Lung microvascular endothelial cell (primary cell): ENCODE measurements around the gene DACH1. TPM values are rescaled to one million over a fixed set of nuclear protein-coding genes. Genes with fewer than 3 reads are reported as not detected.
"Not testable (repeated sequence)": the region's sequence is repeated elsewhere in the genome, so short reads cannot be mapped to it uniquely, and the experiment has no call there.

Experiments
- DNase-seq, 2 donors: peaks; one replicate each; pipeline versions ENCODE4 v3.0.0 to v3.0.0-alpha.2; 2010; ENCODE audit warnings: low read depth in 2 of 2
- total RNA-seq: library from RNA; depleted of rRNA; stranded (reverse); fragments of >200 nt; gene quantifications from 2 replicates; pipeline ENCODE4 v1.2.1, GENCODE V29; 2014

Gene DACH1
- total RNA-seq, 1 donor from 2014 or later: 0.20 TPM

DNA sequence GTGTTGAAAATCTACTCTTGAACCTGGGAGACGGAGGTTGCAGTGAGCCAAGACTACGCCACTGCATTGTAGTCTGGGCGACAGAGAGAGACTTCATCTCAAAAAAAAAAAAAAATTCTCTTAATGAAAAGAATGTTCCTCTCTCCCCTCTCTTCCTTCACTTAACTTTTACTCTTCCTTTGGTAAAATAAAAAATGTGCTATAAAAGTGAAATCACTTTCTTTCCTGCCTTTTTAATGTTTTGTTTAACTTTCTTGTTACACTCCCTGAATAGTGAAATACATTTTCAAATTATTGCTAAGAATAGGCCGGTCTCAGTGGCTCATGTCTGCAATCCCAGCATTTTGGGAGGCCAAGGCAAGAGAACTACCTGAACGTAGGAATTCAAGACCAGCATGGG is 86.5 kb downstream of the DACH1 start:
- DNase-seq: no peak

DNA sequence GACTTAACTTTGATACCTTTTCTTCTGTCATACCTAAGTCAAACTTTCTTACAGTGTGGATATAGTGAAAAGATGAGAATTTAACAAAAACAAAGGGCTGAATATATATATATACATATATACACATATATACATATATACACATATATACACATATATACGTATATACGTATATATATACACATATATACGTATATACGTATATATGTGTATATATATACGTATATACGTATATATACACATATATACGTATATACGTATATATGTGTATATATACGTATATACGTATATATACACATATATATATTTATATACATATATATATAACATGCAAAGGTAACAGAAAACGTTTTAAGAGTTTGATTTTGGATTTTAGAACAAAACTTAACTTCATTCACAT is 88.0 kb downstream of the DACH1 start:
- DNase-seq: not testable (repeated sequence)

DNA sequence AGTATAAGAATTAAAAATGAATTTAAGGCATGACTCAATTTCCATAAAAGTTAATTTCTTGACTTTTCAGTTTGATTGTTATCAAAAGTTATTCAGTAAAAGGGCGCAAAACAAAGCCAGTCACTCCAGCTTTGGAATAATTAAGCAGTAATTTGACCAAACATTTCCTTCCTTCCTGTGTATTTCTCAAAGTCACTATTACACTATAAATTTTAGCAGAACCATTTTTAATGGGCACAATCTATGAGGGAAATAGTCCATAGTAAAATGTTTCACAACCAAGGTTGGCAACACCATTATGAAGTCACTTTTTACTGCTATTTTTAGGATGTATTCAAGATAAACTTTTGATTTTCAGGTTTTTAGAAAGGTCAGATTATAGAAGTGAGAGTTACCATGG is 91.0 kb downstream of the DACH1 start:
- no peak for DNase-seq

DNA sequence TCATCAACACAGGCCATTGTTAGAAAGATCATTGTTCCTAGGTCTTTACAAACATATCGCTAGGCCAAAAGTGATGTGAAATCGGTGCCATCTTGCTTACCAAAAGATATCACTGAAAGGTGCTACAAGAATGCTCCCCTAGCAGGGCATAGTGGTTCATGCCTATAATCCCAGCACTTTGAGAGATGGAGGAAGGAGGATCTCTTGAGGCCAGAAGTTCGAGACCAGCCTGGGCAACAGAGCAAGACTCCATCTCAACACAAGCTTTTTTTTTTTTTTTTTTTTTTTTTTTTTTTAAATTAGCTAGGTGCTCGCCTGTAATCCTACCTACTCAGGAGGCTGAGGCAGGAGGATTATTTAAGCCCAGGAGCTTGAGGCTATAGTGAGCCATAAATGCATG is 92.1 kb downstream of the DACH1 start:
- DNase-seq: no peak

DNA sequence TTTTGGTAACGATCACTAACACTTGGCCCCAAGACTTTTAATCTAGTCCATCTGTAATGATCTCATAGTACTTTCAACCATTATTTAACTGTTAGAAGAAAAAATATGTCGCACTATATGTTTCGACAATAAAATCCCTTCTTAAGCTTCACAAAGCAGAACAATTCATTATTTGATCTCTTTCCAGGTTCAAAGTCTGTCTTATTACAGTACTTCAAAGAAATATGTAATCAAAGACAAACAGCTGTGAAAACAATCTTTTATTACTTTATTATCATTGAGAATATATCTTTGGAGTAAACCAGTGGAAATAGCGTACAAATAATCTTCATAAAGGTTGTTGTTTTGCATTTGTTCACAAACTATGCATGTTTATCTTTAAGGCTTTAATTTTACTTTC is 93.5 kb downstream of the DACH1 start:
- DNase-seq: no peak

DNA sequence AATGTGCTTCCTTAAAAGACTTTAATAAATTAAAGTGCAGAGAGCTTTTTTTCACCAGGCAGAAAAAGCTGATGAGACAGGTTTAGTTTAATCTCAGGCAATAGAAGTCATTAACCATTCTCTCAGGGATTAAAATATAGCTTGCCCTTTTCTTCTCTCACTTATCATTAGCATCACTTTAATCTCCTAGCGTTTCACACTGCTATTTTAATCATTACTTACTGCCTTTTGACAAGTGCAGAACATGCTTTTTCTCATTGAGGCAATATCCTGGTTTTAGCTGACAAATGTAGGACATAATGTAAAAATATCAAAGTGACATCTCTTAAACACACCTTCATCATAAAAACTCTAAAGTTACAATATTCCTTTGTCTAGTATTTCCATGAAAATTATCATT is 94.6 kb downstream of the DACH1 start:
- no peak for DNase-seq

DNA sequence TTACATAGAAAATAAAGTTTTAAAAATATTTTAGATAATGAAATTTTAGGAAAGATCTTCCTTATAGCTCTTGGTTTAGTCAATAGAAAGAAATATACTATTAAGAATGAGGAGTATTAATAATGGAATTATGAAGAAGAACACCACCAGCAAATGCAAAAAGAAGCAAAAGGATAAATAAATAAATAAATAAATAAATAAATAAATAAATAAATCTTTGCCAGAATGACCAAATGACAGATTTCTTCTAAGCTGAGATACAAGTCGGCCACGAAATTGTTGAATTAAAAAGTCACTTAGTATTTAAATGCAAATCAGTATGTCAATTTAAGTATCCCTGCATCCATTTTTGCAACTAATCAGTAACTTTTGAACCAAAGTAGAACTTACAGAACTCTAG is 95.9 kb downstream of the DACH1 start:
- no peak for DNase-seq

DNA sequence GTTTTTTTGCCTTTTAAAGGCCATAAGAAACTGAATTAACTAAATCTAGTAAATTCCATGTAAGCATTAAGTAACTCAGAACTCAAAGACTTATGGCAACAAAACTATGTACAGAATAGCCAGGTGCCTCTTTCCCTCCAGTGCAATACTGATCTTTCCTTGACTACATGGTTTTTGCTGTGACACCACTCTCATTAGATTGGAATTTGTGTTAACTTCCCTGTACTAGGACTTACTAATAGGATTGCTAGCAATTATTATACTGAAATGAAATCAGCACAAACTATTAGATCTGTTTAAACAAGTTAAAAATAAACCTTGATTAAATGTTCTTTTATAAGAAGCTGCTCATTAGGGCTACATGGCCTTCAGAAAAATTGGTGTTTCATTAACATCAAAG is 96.3 kb downstream of the DACH1 start:
- DNase-seq: no peak

DNA sequence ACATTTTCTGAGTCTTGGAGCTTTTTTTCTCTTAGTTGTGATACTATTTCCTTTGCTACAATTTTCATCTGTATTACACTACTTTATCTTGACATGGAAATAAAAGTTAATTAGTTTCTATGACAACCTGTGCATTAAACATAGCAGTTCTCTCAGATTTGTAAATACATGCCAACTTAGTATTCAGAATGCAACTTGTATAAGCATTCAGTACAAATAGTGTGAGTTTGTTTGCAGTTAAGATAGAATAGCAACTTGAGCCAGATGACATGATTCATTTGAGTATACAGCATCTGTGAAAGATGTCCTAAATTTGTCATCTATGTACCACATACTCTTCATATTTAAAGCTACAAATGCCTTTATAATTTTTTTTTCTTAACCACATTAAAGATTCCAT is 98.1 kb downstream of the DACH1 start:
- DNase-seq: no peak

DNA sequence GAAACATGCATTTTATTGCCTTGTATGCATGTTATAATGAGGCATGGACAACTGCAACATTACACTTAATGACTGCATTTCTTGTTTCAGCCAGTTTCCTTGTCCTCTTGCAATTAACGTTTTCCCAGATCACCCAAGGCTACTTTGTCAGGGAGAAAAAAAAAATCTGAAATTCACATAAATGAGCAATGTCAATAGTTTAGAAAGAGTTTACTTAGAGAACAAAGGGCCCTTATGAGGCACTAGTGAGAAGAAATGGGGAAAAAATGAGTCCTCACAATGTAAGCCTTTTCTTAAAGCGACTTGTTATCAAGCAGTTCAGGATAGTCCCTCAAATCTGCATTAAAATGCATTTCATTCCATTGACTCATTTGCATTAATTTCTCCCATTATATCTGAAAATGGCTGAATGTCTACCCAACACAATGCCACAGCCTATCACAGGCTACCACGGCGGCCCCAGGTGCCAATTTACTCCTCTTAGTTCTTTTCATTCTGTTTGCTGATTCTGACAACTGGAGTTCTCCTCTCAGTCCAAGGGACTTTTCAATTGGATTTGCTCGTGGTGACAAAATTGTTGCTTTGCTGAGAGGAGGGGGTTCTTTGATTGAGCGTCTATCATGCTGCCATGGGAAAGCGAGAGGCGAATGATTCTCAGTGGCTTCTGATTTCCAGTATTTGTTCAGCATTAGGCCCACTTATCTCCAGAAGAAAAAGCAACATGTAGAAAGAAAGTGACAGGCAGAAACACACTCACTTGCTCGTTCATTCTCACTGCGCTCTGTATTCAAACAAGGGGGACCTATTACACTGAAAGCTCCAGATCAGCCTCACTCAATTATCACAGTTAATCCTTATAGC is 107.1 kb downstream of the DACH1 start:
- DNase-seq: no peak

DNA sequence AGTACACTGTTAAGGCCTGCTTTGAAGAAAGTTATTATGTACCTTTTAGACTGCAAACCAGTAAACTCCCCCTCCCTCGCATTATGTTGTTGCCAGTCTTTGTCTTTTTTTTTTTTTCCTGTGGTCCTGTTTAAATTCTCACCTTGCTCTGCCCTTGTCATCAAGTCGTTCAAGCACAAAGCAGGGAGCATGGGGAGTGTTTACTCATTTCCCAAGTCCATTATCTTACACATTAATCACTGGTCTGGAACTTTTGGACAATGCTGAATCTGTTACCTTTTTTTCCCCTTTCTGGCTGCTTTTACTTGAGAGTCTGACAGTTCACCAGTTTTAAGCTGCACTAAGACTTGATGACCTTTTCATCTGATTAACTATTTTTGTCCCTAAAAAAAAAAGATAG is 108.2 kb downstream of the DACH1 start:
- DNase-seq: no peak

DNA sequence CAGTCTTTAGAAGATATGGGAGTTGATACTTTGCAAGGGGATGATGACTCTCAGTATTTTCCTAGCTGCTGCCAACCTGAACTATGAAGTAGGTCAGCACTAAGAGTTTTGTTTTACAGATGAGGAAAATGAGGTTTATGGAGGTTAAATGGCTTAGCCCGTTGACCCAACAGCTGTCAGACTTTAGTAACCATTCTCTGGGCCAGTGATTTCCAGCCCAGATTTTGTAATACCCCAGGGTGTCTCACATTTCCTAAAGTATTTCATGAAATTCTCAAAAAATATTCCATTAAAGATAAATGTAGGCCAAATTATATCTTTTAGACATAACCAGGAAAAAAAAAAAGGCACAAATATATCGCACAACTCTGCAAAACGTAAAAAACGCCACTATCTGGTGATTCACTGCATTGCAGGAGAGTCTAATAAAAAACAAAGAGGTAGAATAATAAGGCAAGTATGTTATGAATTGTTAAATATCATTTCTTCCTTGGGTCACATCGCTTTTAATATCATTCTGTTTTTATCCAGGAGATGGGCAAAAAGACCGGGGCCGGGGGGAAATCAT is 112.5 kb downstream of the DACH1 start:
- DNase-seq: no peak

DNA sequence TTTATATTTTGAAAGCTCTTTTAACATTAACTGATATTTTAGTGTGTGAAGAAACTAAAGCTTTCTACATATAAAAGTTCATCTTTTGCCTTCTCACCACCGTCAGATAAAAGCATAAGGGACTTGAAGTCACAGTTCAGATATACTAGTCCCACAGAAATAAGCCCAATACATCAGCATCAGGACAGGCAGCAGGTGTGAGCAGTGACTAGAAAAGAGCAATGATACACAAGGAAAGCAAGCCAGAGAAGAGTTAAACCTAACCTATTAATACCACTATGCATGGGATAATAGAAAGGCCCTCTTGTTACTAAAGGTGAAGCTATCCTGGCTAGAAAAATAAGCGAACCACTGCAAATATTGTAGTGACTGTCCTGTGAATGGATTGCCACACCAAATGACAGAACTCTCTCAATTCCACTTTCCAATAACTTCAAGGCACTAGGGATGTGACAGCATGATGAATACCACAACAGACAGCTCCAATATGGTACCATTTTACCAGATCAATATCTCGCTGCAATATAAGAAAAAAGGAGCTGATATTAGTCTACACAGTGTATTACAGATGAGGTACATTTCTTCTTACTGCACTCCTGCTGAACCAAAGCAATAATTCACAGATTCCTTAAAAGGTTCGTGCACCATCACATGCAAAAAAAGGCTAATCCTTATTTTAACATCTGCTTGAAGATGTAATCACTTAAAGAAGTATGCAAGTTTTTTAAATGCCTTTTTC is 114.1 kb downstream of the DACH1 start:
- DNase-seq: no peak

DNA sequence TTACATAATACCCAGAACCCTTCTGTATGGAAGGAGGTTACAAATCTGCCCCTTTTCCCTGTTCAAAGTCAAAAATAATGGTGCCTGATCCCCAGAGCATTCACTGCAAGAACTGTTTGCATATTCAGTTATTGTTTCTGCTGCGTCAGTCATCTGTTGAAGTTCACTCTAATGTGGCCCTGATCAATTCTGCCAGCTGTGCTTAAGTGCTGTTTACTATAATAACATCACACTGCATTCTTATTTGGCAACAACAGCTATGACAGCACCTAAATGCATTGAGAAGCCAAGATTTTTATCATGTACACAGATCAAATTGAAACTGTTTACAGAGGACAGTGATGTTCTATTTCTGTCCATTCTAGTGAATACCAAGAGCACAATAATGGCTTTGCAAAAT is 115.9 kb downstream of the DACH1 start:
- DNase-seq: no peak

DNA sequence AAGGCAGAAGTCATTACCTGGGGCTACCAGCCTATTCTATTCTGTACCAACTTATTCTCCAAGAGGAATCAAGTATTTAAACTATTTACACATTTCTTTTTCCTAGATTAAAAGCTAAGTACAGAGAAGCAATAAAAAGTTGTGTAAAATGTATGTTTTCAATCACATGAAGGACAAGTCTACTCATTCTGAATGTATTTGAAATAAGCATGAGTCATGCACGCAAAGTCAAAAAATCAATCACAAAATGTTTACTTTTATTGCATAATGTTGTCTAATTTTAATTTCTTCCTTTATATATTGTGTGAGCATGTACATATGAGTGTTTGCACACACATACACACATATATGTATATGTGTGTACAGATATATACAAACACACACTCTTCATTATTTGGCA is 136.7 kb downstream of the DACH1 start:
- no peak for DNase-seq

DNA sequence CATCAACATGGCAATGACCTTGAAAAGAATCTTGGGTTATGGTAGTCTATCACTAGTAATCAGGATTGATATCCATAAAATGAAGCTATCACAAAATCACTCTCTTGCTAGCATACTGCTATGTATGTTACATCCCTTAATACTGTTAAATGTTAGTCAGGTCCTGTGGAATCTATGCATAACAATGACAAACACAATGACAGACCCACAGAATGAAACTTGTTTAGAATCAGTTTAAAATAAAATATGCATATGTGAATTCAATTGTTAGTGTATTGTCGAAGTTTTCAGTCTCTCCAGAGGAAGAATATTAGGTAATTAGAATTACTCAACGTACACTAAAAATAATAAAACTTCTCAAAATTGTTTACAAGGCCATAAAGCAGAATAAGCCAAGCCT is 137.6 kb downstream of the DACH1 start:
- no peak for DNase-seq

DNA sequence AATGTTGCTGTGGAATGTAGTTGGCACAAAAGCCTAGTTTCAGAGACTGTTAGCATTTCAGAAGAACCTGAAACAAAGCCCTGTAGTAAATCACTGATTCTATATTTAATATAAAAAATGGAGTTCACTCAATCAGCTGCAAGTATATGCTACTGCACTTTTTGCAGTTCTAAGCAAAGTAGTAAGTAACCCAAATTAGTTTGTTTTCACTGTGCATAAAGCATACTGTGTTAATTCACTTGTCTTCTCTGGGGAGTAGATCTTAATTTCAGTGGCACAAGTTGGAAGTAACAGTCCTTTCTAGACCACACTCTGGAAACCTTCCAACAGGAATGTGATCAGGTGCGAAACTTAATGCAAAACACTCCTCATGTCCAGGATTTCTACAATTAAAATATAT is 139.3 kb downstream of the DACH1 start:
- no peak for DNase-seq

DNA sequence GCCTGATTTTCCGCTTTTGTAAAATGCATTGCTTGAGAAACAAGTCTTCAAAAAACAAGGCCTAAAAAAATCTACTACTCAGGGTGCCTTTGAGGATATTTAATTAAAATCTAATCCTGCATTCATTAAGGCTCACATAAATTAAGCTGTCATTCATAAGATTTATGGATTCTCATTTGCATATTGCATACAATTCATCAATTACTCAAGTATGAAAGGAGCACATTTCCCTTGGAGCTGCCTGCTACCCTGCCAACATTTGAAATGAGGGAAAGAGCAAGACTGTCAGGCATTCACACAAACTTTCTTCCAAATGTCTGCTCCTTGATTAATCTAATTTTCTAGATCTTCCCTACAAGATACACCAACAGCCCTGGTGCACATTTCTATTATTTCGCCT is 140.0 kb downstream of the DACH1 start:
- no peak for DNase-seq

DNA sequence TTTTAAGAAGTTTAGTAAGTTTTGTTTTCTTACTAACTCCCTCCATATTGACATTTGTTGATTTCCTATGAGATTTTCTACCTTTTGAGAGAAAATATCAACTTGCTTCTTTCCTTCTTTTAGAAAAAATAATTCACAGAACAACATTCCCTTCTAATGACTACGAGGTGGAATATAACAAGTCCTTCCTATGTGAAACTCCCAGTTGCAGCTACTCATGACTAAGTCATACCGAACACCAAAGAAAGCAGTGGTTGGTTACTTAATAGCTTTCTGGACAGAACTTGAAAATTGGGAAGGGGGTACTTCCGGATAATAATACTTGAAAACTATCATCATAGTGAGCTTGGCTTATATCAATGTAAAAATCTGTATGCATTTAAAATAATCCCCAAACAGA is 144.8 kb downstream of the DACH1 start:
- DNase-seq: no peak

DNA sequence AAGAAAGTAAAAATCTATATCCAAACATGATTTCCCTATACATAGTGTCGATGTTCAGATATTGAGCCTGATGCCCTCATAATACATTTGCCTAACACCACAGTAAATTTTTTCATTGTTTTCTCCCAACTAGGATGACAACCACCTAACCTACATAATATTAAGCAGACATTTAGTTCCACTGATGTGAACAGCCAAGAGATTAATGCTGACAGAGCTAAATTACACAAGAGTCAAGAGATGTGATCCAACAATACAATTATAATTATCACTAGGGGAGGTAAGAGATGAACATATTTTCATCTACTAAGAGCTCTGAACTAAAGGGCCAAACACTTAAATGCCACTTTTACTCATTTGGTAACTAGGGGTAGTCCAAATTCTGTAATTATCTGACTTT is 145.9 kb downstream of the DACH1 start:
- no peak for DNase-seq

DNA sequence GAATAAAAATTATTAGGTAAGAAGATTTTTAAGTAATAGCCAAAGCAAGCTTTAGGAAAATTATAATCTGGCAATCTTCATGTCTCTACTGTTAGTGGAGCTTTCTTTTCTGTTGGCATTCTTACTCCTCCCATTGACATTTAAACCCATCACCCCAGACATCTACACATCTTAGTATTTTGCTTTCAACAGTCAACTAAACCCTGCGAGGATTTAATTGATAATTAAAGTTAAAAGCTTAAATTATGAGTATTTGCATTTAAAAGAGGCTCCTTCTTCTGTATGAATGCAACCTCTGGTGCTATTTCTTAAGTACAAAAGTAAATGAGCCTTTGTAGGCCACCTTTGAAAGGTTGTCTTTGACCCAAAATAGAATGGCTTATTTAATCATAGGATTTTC is 148.1 kb downstream of the DACH1 start:
- DNase-seq: no peak

DNA sequence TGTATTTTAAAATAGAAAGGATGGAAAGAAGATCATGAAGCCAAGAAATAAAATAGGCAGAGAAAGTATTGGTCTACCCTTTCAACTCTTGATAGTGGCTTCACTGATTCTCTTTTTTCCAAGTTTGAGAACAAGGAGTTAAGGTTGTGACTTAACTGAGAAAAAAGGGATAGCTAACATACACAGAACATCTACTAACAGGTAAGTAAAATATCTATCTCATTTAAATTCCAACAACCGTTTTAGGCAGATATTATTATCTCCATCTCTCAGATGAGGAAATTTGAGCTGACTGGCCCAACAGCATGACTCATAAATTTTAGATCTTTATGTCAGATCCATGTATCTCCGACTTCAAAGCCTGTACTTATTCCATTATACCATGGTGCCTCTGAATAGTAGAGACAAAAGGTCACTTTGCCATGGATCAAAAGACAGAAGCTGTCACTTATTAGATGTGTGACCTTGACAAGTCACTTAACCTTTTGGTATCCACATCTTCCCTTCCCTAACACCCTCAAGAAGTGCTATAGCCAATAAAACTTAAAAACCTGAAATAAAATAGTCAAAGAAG is 152.1 kb downstream of the DACH1 start:
- DNase-seq: no peak
